OCI-LY1 (cell line): ENCODE data around the gene LPIN3.

Experiments
- CTCF ChIP-seq: fragments of 200-600 bp; sonication (generic), shearing (Covaris generic); IDR thresholded peaks from 2 replicates; pipeline ENCODE4 v1.5.1; 2017; ENCODE audit warnings: mild to moderate bottlenecking, antibody characterized with exemption, low read length, moderate library complexity, mixed read lengths
- EZH2 ChIP-seq: fragments of 200-600 bp; sonication (generic), shearing (Covaris generic); IDR thresholded peaks from 2 replicates; pipeline ENCODE4 v1.8.0; 2017; ENCODE audit warnings: borderline replicate concordance, mixed run types, mild to moderate bottlenecking, antibody characterized with exemption, low read length, moderate library complexity, mixed read lengths

- TF ChIP-seq CTCF (no peak), EZH2 (no peak)
Measured at GRCh38 chr20:41375846-41376245, 35.2 kb downstream of the LPIN3 start.
